Iris pigment epithelial cell (primary cell): ENCODE measurements around the gene MYBL2.
A peak's percentile ranks its signal among the peaks of the same experiment; 100 is the strongest.
"Not testable (repeated sequence)": the region's sequence is repeated elsewhere in the genome, so short reads cannot be mapped to it uniquely, and the experiment has no call there.

Experiments
- DNase-seq: peaks from one replicate; pipeline ENCODE4 v3.0.0-alpha.2; 2011; ENCODE audit warnings: low read depth

The MYBL2 gene

DNA sequence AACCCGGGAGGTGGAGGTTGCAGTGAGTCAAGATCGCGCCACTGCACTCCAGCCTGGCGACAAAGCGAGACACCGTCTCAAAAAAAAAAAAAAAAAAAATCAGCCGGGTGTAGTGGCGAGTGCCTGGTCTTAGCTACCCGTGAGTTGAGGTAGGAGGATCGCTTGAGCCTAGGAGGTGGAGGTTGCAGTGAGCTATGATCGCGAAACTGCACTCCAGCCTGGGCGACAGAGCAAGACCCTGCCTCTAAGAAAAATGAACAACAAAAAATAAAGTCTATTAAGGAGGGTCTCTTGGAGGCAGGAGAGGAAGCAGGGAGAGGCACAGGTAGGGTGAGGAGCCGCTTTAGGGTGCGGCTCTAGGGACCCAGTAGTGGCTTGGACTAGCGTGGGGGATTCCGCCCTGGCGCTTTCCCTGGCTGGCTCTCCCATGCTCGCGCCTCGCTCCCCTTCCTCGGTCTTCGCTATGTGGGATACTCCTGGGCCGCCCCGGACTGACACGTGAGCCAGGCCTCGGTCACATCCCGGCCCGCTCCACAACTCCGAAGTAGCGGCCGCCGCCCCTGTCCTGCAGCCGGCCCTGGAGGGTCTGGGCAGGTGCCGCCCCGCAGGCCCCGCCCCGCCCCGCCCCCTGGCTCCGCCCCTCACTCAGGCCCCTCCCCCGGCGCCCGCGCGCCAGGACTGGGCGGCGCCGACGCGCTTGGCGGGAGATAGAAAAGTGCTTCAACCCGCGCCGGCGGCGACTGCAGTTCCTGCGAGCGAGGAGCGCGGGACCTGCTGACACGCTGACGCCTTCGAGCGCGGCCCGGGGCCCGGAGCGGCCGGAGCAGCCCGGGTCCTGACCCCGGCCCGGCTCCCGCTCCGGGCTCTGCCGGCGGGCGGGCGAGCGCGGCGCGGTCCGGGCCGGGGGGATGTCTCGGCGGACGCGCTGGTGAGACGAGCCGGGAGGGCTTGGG is at the start of gene MYBL2:
MYBL2 (plus strand) TSS at position 739 of the 953 bp plus-strand sequence; CDS start at position 909, 170 bp downstream.
- peak; percentile 51 for DNase-seq

DNA sequence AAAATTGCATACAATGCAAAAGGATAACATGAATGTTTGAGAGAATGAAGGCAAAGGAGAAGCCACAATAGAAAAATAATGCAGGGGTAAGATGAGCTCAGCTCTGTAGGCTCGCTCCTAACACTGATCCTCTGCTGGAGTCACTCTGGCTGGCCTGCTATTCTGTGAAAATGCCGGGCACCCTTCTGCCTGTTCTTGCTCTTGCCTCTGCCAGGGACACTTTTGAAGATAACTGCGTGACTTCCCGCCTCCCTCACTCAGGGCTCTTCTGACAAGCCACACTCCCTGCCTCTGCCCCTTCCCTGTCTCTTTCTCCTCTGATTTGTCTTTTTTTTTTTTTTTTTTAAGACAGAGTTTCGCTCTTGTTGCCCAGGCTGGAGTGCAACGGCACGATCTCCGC is 35.3 kb upstream of the MYBL2 start:
- no peak for DNase-seq

DNA sequence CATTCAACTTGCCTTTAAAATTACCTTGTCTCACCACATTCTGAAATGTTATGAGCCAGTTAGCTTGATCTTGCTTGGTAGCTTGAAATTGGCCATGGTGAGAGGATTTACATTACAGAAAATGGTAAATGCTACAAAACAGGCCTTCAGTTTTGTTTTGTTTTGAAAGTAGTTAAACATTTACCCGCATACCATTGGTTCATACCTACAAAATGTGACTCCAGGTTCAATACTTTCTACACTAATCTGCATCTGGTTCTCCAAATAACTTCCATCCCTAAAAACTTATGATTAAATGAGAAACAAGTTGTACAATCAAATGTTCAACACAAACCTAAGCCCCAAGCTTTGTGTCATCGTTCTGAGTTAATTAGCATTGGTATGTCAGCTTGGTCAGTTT is 30.5 kb upstream of the MYBL2 start:
- no peak for DNase-seq

DNA sequence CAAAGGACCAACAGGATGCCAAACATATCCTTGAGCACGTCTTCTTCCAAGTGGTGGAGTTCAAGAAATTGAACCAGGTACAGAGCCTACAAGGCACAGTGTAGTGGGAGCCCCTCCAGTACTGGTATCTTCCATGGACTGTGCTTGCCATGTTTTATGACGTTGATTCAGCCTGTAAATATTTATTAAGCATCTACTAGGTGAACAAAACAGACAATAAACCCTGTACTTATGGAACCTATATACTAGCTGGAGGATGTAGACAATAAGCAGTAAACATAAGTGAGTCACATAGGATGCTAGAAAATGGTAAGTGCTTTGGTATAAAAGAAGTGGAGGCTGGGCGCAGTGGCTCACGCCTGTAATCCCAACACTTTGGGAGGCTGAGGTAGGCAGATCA is 24.4 kb upstream of the MYBL2 start:
- DNase-seq: no peak

DNA sequence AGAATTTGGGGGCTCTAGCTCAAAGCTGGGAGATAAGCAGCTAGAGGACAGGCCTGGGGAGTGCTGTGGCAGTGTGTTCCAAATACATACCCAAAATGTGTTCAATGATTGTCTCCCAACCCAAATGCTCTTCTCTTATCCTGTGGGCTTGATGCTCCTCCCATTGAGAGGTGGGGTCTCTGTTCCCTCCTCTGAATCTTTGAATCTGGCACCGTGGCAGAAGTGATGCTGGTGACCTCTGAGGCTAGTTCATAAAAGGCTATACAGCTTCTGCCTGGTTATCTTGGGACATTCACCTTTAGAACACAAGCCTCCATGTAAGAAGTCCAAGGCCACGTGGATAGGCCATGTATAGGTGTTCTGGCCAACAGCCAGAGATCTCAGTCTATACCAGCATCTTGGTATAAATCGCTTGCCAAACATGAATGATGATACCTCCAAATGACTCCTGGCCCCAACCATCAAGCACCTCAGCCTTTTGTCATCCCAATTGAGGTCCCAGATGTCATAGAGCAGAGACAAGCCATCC is 15.9 kb upstream of the MYBL2 start:
- DNase-seq: no peak

DNA sequence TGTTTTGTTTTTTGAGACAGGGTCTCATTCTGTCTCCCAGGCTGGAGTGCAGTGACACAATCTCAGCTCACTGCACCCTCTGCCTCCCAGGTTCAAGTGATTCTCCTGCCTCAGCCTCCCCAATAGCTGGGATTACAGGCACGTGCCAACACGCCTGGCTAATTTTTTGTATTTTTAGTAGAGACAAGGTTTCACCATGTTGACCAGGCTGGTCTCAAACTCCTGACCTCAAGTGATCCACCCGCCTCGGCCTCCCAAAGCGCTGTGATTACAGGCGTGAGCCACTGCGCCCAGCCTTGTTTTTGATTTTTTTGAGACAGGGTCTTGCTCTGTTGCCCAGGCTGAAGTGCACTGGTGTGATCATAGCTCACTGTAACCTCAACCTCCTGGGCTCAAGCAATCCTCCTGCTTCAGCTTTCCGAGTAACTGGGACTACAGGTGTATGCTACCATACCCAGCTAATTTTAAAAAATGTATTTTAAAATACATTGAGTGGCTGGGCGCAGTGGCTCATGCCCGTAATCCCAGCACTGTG is 15.2 kb upstream of the MYBL2 start:
- DNase-seq: not testable (repeated sequence)

DNA sequence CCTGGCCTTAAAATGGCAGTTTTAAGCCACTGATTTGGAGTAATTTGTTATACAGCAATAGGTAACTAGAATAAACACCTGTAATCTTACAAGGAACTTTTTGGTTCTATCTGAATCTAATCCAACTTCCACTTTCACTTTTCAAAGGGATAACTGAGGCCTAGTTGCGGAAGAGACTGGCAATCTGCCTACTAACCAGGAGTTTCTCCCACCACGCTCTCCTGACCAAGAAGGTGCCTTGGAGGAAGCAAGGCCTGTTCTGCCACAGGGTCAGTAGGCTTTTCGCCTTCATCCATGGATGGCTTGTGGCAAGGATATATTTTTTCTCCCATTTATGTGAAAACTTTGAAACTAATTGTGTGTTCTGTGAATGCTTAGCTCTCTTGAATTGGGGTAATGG is 12.9 kb upstream of the MYBL2 start:
- no peak for DNase-seq

DNA sequence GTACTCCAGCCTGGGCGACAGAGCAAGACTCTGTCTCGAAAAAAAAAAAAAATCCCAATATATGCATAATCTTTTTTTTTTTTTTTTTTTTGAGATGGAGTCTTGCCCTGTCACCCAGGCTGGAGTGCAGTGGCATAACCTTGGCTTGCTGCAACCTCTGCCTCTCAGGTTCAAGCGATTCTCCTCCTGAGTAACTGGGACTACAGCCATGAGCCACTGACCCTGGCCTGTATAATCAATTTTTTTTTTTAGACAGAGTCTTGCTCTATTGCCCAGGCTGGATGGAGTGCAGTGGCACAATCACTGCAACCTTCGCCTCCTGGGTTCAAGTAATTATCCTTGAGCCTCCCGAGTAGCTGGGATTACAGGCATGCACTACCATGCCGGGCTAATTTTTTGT is 11.7 kb upstream of the MYBL2 start:
- DNase-seq: not testable (repeated sequence)

DNA sequence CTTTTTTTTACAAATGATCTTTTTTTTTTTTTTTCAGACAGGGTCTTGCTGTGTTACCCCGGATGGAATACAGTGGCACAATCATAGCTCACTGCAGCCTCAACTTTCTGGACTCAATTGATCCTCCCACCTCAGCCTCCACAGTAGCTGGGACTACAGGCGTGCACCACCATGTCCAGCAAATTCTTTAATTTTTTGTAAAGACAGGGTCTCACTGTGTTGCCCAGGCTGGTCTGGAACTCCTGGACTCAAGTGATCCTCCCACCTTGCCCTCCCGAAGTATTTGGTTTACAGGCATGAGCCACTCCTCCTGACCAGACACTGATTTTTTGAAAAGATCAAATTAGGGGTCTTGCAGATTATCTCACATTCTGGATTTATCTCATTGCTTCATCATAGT is 11.0 kb upstream of the MYBL2 start:
- no peak for DNase-seq

DNA sequence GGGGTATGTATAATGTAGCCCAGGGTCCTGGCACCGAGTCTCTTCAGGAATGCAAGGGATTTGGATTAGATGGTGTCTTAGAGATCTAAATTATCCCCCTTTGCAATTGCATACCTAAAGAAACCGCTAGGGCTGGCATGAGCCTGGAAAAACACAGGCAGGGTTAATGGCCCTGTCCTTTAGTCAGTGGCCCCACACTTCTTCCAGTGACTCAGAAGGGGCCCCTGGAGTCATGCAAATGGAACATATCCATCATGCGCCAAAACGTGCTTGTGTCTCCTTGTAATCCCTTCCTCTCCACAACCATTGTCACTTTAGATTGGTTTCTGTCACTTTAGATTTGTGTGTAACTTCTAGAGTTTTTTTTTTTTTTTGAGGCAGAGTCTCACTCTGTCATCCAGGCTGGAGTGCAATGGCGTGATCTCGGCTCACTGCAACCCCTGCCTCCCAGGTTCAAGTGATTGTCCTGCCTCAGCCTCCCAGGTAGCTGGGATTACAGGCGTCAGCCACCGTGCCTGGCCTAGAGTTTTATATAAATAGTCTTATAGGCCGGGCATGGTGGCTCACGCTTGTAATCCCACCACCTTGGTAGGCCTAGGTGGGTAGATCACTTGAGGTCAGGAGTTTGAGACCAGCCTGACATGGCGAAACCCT is 8.7 kb upstream of the MYBL2 start:
- no peak for DNase-seq

DNA sequence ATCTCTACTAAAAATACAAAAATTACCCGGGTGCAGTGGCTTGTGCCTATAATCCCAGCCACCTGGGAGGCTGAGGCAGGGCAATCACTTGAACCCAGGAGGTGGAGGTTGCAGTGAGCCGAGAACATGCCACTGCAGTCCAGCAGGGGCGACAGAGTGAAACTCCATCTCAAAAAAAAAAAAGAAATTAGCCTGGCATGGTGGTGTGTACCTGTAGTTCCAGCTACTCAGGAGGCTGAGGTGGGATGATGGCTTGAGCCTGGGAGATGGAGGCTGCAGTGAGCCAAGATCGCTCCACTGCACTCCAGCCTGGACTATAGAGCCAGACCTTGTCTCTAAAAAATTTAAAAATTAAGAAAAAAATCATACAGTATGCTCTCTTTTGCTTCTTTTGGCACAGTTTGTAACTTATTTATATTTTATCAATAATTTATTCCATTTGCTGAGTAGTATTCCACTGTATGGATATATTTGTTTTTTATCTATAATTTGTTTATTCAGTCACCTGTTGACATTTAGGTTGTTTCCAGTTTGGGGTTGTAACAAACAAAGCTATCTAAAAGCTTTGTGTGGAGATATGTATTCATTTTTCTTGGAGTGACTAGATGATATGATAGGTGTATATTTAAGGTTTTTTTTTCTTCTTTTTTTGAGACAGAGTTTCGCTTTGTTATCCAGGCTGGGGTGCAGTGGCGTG is 8.0 kb upstream of the MYBL2 start:
- DNase-seq: no peak

DNA sequence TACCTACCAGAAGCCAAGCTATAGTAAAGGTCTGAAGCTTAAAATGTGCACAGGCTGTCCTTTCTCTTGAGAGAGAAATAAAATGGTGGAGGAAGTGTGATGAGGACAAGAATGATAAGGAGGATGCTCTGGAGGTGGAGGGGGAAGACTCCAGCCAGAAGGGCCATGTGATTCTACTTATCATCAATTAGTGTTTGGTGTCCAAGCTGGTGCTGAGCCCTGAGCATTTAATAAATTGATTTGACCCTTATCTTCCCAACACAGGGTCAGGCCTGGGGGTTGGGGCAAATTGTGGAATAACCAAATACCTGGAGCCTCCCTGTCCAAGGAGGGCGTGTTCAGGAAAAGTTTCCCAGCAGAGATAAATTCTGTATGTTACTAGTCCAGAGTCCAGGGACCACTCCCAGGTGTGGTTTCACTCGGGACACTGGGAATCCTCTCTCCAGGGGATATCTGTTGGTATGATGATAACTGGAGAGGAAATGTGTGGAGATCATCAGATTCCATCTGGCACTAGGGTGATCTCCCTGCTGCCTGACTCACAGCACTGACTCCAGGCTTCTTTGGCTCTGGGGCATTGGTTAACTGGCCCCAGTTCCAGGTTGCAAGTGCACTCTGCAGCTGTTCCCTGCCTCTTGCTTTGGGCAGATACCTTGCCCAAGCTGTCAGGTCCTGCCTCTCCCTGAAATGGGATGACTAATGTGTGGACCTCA is 3.8 kb upstream of the MYBL2 start:
- peak; percentile 33 for DNase-seq

DNA sequence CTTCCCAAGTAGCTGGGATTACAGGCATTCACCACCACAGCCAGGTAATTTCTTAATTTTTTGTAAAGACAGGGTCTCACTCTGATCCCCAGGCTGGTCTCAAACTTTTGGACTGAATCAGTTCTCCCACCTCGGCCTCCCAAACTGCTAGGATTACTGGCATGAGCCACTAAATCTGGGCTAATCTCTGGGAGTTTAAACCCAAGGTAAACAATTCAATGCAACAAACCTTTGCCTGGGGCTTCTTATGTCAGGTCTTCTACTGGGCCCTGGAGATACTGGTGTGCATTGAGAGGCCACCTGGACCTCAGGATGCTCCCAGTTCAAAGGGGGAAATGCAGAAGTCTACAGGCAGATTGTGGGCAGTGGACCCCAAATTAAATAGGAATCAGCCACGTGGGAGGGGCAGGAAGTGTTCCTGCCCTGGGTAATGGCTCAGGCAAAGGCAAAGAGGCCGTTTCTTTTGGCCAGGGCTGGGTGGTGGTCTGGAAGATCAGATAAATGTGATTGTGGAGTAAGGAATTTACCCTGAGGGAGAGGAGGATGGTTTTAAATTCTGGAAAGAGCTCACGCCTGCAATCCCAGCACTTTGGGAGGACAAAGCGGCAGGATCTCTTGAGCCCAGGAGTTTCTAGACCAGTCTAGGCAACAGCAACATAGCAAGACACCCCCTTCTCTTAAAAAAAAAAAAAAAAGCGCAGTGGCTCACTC is 1.3 kb upstream of the MYBL2 start:
- no peak for DNase-seq

DNA sequence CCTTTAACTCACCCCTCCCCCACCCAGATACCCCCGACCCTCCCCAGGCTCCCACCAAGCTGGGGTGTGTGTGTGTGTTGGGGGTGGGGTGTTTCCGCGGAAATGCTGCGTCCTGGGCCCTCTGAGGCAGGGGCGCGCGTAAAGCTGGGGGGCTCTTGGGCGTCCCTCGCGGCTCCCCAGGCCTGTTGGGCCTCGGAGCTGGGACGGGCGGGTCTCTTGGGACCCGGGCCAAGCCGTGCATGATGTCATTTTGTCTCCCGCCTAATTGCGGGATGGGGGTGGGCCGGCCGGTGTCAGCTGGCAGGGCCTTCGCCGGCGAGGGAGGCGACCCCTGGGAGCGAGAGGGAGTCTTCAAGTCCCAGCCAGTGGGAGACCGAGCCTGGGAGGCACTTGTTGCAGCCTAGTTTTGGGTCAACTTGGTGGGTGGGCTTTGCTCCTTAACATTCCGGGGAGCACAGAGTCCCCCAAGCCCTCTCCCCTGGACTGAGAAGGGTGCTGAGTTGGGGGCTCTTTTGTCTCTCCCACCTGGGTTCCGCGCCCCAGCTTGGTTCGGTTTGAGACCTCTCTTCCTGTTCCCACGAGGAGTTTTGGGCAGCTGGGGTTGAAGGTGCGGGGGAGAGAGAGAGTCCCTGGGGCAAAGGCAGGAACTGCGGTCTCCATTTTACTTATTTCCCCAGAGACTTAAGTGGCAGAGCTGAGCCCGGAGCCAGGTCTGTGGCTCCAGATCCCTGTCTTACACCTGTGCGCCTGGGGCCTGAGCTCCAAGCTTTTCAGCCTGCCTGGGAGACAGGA is 623 bp downstream of the MYBL2 start:
- no peak for DNase-seq

DNA sequence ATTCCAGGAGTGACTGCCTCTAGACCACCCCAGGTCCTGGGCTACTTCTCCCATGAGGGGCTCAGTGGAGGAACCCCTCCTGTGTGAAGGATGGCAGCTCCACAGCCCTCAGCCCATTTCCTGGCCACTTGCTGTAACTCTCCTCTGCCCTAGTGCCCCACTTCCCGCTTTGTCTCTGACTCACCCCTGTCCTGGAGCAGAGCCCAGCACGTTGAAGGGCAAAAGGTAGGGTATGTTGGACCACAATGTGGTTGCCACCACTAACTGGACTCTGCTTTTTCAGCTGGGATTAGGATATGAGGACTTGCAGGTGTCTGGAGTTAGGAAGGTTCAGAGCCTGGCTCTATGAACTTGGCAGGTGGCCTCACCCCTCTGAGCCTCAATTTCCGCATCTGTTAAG is 2.4 kb downstream of the MYBL2 start:
- peak; percentile 62 for DNase-seq

DNA sequence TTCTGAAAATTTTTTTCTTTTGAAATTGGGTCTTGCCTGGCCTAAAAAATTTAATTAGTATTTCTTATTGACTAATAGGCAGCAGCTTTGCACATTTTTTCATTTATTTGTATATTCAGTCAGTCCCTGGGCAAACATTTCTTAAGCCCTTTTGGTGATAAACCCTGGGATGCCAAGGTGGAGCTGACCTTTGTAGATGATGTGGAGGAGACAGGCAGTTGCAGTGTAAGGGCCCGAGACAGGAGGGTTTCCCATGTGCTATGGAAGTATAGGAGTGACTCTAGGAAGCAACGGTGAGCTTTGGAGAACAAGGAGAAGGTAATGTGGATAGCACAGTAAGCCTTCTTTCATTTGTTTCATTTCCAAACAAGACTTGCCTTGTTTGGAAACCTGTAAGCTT is 3.5 kb downstream of the MYBL2 start:
- no peak for DNase-seq

DNA sequence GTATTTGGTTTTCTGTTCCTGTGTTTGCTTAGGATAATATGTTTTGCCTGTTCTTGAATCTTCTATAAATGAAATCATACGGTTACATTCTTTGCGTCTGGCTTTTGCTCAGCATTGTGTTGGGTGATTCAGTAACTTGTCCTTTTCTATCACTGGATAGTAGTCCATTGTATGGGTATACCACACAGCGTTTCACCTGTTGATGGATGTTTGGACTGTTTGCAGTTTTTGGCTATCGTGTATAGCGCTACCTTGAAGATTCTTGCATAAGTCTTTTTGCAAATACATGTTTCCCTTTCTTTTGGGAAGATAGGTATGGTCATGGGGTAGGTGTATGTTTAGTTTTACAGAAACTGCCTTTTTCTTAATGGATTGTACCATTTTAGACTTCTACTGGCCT is 9.5 kb downstream of the MYBL2 start:
- no peak for DNase-seq

DNA sequence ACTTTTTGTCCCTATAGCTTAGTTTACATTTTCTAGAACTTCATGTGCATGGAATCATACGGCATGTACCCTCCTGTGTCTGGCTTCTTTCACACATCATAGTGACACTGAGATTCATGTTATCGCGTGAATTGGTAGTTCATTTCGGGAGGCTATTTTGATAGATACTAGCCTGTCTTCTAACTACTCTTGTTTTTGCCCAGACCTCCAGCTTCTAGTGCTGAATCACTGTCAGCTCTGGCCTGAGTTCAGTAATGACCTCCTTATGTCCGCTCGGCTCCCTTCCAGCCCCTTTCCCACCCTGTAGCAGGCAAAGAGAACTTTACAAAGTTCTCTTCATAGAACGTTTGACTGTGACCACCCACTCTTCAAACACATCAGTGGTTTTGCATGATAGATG is 14.1 kb downstream of the MYBL2 start:
- no peak for DNase-seq

DNA sequence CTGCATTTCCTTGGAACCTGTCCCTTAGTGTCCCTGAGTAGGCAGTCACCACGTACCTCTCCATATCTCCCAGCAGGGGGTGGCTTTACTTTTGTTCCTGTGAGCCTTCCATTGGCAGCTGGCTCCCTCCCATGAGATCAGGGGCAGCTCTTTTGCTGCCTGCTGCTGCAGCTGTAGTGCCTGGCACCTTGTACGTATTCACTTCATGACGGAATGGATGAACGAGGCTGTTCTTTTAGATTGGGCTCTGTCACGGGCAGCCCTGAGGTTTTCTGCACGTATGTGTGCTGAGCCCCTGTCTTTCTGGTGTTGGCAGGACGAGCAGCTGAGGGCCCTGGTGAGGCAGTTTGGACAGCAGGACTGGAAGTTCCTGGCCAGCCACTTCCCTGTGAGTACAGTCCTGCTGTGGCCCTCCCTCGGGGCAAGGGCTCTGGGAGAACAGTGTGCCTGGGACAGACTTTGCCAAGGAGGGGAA is 14.6 kb downstream of the MYBL2 start:
- DNase-seq: no peak

DNA sequence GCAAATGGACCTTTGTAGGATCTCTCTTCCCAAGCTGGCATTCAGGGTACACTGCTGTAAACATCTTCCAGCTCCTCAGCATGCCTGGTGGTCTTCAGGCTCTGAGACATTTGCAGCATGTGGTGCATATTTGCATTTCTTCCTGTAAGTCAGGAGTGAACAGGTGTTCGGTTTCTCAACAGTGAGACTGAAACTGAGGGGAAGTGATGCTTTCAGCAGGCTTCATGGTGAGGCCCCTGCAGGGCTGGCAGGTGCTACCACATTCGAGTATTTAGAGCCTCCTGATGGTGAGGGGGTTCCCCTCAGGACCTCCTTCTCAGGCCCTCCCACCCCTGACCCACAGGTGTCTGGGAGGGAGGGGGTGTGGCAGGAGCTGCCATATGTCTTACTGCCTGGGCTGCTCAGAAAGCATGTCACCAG is 15.1 kb downstream of the MYBL2 start:
- DNase-seq: no peak
